Heart right ventricle (tissue), 16 donors: Measurements from ENCODE around the gene FSTL5. TPM values are rescaled to one million over a fixed set of nuclear protein-coding genes. Genes with fewer than 3 reads are reported as not detected.

ENCODE experiments used
- ATAC-seq, 8 donors: fragments of 200-7000 bp; cut with Tn5 transposase; one replicate each; pipeline ENCODE4 v1.9.1; 2020; ENCODE audit warnings: mild to moderate bottlenecking in 8 of 8, moderate library complexity in 8 of 8, moderate number of reproducible peaks in 1 of 8
- DNase-seq, 2 donors: peaks; one replicate each; pipeline ENCODE4 v3.0.0-alpha.2; 2020
- H3K27ac ChIP-seq, 10 donors: fragments of 200-600 bp; sonication (generic) in 2 of 10; one replicate each; pipeline versions ENCODE4 v1.5.0 to v1.8.0; 2020 to 2022; ENCODE audit warnings: mild to moderate bottlenecking in 3 of 10
- H3K27me3 ChIP-seq, 7 donors: fragments of 200-600 bp; one replicate each; pipeline ENCODE4 v1.8.0; 2021 to 2022; ENCODE audit warnings: mild to moderate bottlenecking in 2 of 7
- H3K36me3 ChIP-seq, 9 donors: fragments of 200-600 bp; sonication (generic) in 1 of 9; one replicate each; pipeline versions ENCODE4 v1.5.0 to v1.8.0; 2020 to 2022; ENCODE audit warnings: mild to moderate bottlenecking in 2 of 9
- H3K4me1 ChIP-seq, 9 donors: fragments of 200-600 bp; sonication (generic) in 1 of 9; one replicate each; pipeline versions ENCODE4 v1.5.0 to v1.8.0; 2020 to 2022; ENCODE audit warnings: mild to moderate bottlenecking in 4 of 9
- H3K4me3 ChIP-seq, 10 donors: fragments of 200-600 bp; sonication (generic) in 2 of 10; one replicate each; pipeline versions ENCODE4 v1.5.0 to v1.8.0; 2020 to 2022; ENCODE audit warnings: mild to moderate bottlenecking in 7 of 10, moderate library complexity in 2 of 10
- H3K9me3 ChIP-seq, 11 donors: fragments of 200-600 bp in 10 of 11; sonication (generic) in 2 of 11; one replicate each; pipeline versions ENCODE4 v1.5.0 to v1.8.0; 2013 to 2022; ENCODE audit warnings: mild to moderate bottlenecking in 2 of 11, control low read depth in 1 of 11, moderate library complexity in 1 of 11
- CTCF ChIP-seq, 9 donors: fragments of 200-600 bp; sonication (generic) in 2 of 9; IDR thresholded peaks; one replicate each; pipeline versions ENCODE4 v1.5.0 to v1.8.0; 2021 to 2022; ENCODE audit warnings: antibody characterized with exemption in 9 of 9, mild to moderate bottlenecking in 5 of 9, moderate library complexity in 1 of 9
- WGBS, 2 donors: extraction: QIAGEN DNeasy Blood & Tissue Kit; methylation state at CpG; one replicate each; pipeline ENCODE4 v1.1.7; 2013; ENCODE audit warnings: inconsistent platforms in 1 of 2; 5-methylcytosine and 5-hydroxymethylcytosine counted together
- intact Hi-C, 10 donors: fragments of 100-400 bp; cut with DNase I; formaldehyde crosslinking; loops; one replicate each; pipeline versions ENCODE4 v1.11.1 to v1.14.2; 2022
- polyA plus RNA-seq, 2 donors: library from polyadenylated mRNA; stranded (reverse); fragments of 200-250 nt; gene quantifications; one replicate each; pipeline ENCODE4 v1.2.3, GENCODE V29; 2013
- total RNA-seq, 10 donors: library from RNA; stranded (reverse); fragmentation: NEBNext Ultra II Directional in 3 of 10; extraction: Animal tissue kit (Norgen Biotek cat#: 25700) in 3 of 10; gene quantifications; one replicate each; pipeline versions ENCODE4 v1.2.1 to v1.2.4, GENCODE V29; 2021 to 2023
- donor health status: Arrhythmogenic right ventricular cardiomyopathy.
- donor health status: ischemic (EF 13 %, LVEDD 7.1; RV severe dilation, severe dysfunction).
- donor health status: healthy with polysubstance abuse.
- donor health status: DM: no; HTN: yes; CAD: no.
- donor health status: DM: no; HTN: no; CAD: no.
- donor health status: ischemic (EF 25% LVEDD 6.9; RV normal size, moderate dysfunction).
- donor health status: ischemic (EF 25% LVEDD 5.7; RV mildly dilated, moderate dysfunction).
- donor health status: healthy.
- donor health status: DM: yes; HTN: yes; CAD: no.
- donor health status: Ischemic cardiomyopathy.
- donor health status: ischemic (EF 35%, LVEDD 5.7; RV mildly dilated, moderate dysfunction).
- donor health status: nonischemic (EF 11% LVEDD 7.7; RV severe dilation, severe dysfunction).
- donor health status: DM: yes; HTN: yes; CAD: no.
- donor health status: PGD.
- donor health status: ischemic (EF 29% LVEDD 5.4; RV normal size, mild dysfunction).
- donor health status: nonischemic (EF 23%, LVEDD 6.1; RV moderate dilation, normal function).

The FSTL5 gene
- total and polyA plus RNA-seq, 12 donors: 0.01 TPM; not detected in 11

GRCh38 chr4:161585011-161585410 lies 578.8 kb downstream of the FSTL5 start:
- DNase-seq (no peak), ATAC-seq (no peak)
- no peak overlapping the region for H3K27ac ChIP-seq
- intact Hi-C loops: no loop called here
- no peak for TF ChIP-seq CTCF (IDR thresholded peaks at IDR 0.05)
- H3K9me3 ChIP-seq: peaks cover 0 to 4% (median 0%) of the 10 kb centered on the region in 11 donors
- no peaks in the 10 kb centered on the region for H3K27me3 ChIP-seq
- H3K4me1 ChIP-seq: no peaks in the 10 kb centered on the region
- no peak overlapping the region for H3K4me3 ChIP-seq
- H3K36me3 ChIP-seq: no peaks in the 10 kb centered on the region
- 67 to 73% methylated on average over 6 of the region's 6 CpGs for WGBS, 2 donors

DNA sequence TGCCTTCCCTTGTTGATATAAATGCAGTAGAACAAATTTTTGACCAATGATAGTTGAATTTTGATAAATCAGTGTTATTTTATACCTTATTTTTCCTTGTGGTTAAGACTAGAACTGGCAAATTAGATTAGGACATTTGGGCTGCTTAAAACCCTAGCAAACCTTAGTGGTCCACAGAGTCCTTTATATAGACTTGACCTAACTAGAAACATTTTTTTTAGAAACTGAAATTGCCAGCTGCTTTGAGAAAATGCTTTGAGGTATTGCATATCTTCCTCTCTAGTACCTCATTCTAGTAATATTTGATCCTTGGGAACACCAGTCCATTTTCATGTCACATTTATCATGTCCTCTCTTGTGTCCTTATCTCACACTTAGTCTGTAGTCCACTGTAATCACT lies 580.3 kb downstream of the FSTL5 start:
- H3K9me3 ChIP-seq: no peaks in the 10 kb centered on the region
- no peak overlapping the region for H3K27ac ChIP-seq
- DNase-seq: no peak
- TF ChIP-seq CTCF (IDR thresholded peaks at IDR 0.05): no peak
- no peak overlapping the region for H3K4me3 ChIP-seq
- intact Hi-C loops: no loop called here
- H3K4me1 ChIP-seq: no peaks in the 10 kb centered on the region
- no peak for ATAC-seq
- H3K27me3 ChIP-seq: no peaks in the 10 kb centered on the region
- no peaks in the 10 kb centered on the region for H3K36me3 ChIP-seq

DNA sequence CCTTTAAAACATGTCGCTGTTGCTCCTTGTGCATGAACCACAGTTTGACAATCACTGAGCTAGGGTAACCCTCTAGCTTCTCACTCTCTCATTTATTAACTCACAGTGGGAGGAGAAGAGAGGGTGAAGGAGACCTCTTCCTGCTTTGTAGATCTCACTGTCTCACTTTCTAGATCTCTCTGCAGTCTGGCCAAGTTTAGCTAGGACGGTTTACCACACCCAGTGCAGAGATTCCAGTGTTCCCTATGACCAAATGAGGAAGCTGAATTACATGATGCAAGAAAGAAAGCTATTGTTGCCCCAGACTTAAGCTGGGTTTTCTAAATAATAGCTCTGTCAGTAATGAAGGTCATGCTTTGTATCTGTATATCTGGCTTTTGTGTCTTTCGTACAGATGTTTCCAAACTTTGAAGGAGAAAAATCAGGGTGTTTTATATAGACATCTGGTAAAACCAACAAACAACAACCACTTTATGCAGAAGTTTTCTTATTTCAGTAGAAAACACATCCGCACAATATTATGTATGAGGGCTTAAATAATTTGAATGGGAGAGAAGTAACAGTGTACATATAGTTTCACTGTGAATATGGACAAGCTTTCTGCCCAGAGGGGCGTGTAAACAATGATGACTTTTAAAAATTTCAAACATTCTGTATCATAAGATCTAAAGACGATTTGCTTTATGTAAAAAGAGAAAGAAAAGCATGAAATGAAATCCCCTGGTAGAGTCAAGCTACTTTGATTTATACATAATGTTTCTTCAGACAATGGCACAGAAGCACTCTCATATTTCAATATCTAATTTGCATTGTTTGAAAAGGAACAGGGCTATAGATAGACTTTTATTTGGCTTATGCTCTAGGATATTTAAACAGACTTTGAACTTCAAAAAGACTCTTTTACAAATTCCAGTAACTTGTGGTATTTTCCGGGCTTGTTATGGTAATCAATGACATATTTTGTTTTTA lies 582.3 kb downstream of the FSTL5 start:
- Histone ChIP-seq H3K27me3 (no peaks in the 10 kb centered on the region), H3K4me3 (no peak overlapping the region), H3K27ac (no peak overlapping the region), H3K4me1 (no peaks in the 10 kb centered on the region), H3K9me3 (peaks cover 0 to 4% (median 0%) of the 10 kb centered on the region in 11 donors), H3K36me3 (no peaks in the 10 kb centered on the region)
- DNase-seq (no peak), ATAC-seq (peak in 2 of 8 donors; percentile 51 to 55)
- 75 to 82% methylated on average over 7 of the region's 7 CpGs for WGBS, 2 donors
- intact Hi-C loops: no loop called here
- no peak for TF ChIP-seq CTCF (IDR thresholded peaks at IDR 0.05)

GRCh38 chr4:161577579-161578301 lies 586.1 kb downstream of the FSTL5 start:
- peak overlapping the region in 1 of 10 donors; percentile 16 for H3K27ac ChIP-seq
- ATAC-seq: peak in 1 of 8 donors; percentile 29

More at GRCh38 chr4:161577579-161578301, 586.1 kb downstream of the FSTL5 start:
- no peak for DNase-seq
- H3K4me1 ChIP-seq: no peaks in the 10 kb centered on the region
- no peaks in the 10 kb centered on the region for H3K36me3 ChIP-seq
- 50 to 57% methylated on average over 6 of the region's 6 CpGs for WGBS, 2 donors
- no peak for TF ChIP-seq CTCF (IDR thresholded peaks at IDR 0.05)
- peaks cover 0 to 27% (median 0%) of the 10 kb centered on the region in 11 donors for H3K9me3 ChIP-seq
- H3K4me3 ChIP-seq: no peak overlapping the region
- intact Hi-C loops: no loop called here
- H3K27me3 ChIP-seq: no peaks in the 10 kb centered on the region
